NCI-H1105 (cell line): ENCODE results near the gene PACS1.
"Not testable (repeated sequence)": the region's sequence is repeated elsewhere in the genome, so short reads cannot be mapped to it uniquely, and the experiment has no call there.

ENCODE experiments used
- DNase-seq: peaks from one replicate; lab custom pipeline; 2025; lab: John Stamatoyannopoulos, UW

PACS1 gene

DNA sequence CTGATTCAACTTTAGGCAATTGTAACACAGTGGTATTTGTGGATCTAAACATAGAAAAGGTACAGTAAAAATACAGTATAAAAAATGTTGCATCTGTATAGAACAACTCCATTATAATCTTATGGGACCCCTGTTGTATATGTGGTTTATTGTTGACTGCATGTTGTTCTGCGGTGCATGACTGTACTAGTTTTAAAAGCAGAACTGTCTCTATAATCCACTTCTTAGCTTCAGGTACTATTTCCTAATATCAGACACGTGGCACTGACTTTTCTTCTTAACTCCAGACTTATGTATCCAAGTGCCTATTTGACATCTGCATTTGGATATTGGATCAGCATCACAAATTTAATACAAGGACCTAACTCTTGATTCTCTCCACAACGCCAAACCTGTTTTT lies 41.1 kb downstream of the PACS1 start:
- no peak for DNase-seq

DNA sequence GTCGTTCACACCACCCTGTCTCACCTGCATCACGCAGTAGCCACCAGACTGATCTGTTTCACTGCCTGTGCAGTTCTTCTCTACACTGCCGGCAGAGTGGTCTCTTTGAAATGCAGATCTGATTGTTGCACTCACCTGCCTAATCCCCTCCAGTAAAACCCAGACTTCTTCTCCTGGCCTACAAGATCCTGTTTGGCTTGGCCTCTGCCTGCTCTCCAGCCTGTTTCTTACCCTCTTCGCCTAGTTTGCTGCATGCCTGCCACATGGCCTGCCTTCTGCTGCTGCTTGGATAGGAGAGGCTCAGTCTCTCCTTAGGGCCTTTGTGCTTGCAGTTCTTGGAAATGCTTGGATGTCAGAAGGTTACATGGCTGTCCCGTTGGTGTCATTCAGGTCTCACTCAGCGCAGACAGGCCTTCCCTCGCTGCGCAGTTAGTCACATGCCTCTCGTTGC lies 42.0 kb downstream of the PACS1 start:
- DNase-seq, result no peak

DNA sequence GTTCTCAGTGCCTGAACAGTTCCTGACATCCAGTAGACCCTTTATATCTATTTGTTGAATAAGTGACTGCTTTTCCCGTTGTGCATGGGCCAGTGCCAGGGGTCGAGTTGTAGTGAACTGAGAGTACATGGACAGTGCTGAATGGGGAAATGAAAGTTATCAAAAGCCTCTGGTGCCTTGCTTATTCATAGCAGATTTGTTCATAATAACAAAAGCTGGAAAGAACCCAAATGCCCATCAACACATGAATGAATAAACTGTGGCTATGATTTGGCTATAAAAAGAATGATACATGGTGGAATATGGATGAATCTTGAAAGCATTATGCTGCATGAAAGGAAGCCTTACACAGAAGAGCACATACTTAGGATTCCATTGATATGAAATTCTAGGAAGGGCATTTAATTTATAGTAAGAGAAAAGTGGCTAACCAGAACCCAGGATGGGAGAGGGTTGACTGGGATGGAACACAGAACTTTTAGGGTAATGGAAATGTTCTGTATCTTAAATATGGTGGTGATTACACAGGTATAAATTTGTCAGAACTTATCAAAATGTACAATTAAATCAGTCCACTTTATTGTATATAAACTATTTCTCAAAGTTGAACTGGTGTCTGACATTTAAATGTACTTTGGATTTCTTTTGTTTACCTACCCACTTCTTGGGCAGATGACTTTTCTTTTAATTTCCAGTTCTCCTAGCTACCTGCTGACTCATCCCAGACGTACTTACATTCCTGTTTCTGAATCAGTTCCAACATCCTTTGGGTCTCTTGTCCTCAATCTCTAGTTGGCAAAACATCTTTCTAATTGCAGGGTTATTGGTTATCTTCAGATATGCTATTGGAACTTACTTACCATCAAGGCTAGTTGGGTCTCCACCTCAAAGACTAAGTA lies 42.8 kb downstream of the PACS1 start:
- no peak for DNase-seq

DNA sequence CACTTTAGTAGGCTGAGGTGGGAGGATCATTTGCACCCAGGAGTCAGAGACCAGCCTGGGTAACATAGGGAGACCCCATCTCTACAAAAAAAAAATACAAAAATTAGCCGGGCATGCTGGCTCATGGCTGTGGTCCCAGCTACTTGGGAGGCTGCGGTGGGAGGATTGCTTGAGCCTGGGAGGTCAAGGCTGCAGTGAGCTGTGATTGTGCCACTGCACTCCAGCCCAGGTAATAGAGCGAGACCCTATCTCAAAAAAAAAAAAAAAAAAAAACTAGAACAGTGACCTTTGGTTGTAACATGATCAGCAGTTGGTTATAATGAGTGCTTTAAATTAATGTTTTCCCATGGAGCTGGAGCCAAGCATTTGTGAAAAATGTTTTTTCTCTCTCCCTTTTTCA lies 44.9 kb downstream of the PACS1 start:
- not testable (repeated sequence) for DNase-seq

DNA sequence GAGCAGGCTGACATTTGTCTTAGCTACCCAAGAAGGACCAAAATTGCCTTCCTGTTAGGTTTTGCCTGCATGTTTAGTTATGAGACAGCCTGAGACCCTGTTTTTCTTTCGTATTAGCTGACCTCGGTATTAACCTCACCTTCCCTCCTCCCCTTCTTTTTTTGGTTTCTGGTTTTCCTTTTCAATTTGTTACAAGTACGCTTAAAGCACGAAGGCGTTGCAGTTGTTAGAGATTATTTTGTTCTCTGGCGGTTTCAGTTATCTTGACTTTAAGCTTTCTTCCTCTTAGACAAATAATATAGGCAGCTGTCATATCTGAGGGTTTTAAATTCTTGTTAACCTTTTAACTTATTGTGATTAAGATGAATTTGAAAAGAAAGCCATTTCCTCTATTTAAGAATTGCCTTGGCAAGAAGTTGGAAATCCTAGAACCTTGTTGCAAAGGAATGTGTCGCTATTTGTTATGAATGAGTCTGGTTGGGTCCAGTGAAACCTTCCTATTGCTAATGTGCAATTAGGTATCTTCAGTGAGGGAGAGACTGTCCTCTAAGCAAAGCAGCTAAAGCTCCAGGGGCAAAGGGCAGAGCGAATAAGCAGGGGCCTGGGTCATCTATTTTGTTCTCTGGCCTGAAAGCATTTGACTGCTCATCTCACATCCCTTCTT lies 45.7 kb downstream of the PACS1 start:
- no peak for DNase-seq

DNA sequence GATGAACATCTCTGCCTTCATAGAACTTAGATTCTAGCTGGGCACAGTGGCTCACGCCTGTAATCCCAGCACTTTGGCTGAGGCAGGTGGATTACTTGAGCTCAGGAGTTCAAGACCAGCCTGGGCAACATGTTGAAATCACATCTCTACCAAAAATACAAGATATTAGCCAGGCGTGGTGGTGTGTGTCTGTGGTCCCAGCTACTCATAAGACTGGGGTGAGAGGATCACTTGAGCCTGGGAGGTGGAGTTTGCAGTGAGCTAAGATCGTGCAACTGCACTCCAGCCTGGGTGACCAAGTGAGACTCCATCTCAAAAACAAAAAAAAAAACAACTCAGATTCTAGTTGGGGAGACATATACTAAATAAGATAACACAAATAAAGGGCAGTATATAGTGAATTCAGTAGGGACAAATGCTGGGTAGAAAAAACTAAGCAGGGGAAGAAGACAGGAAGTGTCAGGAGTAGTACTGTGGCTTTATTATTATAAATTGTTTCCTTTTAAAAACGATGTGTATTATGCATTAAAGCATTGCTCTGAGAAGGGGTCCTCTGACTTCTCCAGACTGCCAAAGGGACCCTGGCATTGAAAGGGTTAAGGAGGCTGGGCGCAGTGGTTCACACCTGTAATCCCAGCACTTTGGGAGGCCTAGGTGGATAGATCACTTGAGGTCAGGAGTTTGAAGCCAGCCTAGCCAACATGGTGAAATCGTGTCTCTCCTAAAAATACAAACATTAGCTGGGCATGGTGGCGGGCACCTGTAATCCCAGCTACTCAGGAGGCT lies 46.7 kb downstream of the PACS1 start:
- no peak for DNase-seq

DNA sequence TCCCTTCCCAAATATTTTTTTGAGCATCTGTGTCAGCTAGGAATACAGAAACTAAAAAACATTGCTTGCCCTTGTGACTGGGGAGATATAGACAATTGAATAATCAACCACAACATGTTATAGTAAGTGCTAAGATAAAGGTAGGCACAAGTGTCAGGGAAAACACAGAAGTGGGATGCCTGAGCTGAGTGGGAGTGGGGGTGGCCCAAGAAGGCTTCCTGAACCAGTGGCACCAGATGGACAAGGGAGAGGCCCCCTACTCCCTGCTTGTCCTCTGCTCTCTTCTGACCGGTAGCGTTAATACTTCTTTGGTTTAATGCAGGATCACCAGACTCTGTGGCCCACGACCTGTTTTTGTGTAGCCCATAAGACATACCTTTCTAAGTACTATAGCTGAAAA lies 48.8 kb downstream of the PACS1 start:
- DNase-seq, result no peak

DNA sequence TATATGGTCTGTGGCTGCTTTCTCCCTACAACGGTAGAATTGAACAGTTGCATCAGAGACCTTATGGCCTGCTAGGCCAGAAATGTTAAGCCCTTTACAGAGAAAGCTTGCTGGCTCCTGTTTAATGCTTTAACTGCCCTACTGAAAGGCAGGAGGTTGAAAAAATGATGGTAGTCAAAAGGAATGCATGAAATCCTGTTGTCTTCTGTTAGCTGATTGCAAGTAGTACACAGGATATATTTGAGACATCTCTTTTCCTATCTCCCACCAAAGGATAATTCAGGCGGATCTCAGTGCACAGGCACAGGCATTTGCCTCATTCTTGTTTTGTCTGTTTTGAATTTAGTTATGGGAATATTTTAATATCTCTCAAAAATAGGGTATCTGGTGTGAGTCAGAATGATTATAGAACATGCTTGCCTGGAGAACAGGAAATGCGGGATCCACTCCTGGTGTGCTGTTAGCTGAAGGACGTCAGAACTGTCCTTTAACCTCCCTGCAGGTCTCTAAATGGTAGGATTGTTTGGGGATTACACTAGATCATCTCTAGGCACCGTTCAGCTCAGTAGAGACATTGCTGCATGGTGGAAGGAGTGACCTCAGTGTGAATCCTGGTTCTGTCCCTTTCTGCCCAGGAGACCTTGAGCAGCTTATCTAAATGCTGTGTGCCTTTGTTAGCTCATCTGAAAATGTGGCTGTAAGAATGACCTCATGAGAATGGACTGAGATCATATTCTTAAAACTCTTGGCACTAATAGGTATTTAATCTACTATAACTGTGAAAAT lies 49.5 kb downstream of the PACS1 start:
- DNase-seq, result no peak

DNA sequence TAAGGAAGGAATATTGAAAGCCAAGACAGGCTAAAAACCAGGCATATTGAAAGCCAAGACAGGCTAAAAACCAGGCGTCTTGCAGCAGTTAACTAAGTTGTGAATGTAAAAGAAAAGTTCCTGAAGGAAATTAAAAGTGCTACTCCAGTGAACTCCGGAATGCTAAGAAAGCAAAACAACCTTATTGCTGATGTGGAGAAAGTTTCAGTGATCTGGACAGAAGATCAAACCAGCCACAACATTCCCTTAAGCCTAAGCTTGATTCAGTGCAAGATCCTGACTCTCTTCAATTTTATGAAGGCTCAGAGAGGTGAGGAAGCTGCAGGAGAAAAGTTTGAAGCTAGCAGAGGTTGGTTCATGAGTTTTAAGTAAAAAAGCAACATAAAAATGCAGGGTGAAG lies 51.4 kb downstream of the PACS1 start:
- DNase-seq, result no peak

DNA sequence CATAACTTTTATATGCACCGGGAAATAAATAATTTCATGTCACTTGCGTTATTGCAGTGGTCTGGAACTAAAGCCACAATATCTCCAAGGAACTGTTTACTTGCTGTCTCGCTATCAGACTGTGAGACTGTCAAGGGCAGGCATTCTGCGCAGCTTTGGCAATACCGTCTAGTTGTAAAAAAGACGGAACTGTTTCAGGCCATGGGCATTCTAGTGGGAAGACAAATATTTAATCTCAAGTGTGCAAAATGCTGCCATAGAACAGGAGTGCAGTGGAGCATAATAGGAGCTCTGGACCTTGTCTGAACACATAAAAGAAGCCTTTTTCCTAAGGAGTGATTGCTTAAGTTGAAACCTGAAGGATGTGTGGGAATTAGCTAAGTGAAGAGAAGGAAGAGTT lies 53.8 kb downstream of the PACS1 start:
- no peak for DNase-seq

DNA sequence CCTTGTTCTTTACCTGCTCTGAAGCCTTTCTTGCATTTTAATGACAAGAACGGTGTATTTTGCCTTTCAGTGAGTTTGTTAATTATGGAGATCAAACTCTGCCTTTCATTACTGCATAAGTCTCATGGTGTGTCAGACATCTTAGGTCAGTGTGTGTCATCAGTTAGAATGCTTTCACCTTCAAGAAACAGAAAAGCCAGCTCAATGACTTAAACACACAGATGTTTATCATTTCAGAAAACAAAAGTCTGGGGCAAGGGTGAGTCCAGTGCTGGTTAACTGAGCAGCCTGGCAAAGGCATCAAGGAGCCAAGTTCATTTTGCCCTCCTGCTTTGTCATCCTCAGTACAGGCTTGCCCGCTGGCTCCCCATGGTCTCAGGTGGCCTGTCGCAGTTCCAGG lies 54.5 kb downstream of the PACS1 start:
- DNase-seq, result no peak

DNA sequence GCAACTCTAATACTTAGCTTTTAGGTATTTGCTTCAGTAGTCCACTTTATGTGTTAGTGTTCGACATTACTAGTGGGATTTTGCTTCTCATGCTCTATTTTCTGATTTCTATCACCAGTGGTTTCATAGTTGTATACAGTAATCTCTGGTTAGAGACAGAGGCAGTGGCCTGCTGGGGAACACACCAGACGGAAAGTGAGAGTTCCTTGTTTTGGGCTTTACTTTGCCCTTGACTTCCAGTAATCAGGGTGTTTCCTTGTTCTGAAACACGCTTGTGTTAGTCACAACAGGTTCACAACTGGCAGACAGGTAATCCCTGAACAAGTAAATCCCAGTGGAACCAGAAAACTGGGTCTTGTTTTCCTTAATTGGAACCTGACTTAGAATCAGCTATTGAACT lies 56.0 kb downstream of the PACS1 start:
- no peak for DNase-seq

DNA sequence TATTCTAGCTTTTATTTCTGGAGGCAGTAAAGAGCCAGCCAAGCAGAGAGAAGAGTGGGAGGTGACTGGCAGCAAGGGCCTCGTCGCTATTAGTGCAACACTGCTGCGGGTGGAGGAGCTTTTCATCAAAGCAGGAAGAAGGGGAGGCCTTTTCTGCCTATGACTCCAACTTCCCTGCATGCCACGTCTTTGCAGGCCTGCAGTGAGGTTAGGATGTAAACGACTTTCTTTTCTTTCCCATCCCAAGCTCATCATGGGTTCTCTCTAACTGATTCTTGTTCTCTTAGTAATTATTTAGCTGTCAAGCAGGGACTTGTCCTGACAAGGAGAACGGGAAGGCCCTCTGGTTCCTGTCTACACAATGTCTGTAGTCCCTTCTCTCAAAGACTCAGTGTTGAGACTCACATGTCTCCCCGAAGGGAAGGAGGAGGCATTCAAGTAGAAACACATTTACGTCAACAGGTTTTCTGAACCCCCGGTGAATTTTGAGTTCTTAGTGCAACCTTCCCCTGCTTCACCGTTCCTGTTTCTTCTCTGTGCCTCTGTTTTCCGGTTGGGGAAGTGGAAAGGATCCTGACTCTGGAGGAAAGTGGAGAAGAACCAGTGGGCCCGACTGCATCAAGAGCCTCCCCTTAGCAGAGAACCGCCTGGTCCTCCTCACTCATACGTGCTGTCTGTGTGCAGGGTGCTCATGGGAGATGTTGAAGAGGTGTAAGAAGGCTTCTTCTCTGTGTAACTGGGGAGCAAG lies 56.9 kb downstream of the PACS1 start:
- DNase-seq, result peak; percentile 30

DNA sequence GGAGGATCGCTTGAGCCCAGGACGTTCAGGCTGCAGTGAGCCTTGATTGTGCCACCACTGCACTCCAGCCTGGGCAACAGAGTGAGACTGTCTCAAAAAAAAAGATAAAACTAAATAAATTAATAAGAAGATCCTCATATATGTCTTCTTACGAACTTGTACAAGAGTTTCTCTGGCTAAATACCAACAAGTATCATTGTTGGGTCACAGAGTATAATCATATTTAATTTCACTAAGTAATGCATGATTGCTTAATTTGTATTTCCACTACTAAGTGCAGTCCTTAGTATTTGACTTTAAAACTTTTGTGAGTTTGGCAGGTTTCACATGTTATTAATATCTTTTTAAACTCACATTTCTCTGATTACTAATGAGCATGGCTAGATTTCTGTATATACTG lies 60.9 kb downstream of the PACS1 start:
- DNase-seq, result no peak

DNA sequence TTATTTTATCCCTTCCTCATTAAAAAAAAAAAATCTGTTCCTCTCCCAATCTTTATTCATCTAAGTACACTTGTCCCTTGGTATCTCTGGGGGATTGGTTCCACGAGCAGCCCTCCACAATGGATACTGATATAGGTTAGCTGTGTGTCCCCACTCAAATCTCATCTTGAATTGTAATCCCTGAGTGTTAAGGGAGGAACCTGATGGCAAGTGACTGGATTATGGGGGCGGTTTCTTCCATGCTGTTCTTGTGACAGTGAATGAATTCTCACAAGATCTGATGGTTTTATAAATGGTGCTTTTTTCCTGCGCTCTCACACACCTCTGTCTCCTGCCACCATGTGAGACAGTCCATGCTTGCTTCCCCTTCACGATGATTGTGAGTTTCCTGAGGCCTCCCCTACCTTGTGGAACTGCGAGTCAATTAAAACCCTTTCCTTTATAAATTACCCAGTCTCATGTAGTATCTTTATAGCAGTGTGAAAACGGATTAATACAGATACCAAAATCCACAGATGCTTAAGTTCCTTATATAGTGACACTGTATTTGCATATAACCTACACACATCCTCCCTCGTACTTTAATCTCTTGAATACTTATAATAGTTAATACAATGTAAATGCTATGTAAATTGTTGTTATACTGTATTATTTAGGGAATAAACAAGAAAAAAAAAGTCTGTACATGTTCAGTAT lies 62.0 kb downstream of the PACS1 start:
- DNase-seq, result no peak

DNA sequence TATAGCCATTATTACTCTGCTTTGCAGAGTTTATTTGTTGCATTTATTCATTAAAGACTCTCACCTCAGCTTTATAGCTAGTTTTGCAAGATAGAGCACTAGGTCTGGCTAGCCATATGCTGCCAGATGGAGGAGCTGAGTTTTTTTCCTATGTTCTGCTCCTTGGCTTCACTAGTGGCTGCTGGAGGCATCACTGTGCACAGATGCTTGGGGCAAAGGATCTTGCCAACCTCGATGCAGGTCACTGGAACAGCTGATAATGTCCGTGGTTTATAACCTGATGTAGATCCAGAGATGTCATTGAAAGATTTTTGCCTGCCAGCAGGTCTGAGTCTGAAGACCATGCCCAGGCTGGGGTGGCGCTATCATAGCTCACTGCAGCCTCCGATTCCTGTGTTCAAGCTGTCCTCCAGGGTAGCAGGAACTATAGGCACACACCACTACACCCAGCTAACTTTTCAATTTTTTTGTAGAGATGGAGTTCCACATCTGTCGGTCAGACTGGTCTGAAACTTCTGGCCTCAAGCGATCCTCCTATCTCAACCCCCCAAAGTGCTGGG lies 63.2 kb downstream of the PACS1 start:
- DNase-seq, result no peak

DNA sequence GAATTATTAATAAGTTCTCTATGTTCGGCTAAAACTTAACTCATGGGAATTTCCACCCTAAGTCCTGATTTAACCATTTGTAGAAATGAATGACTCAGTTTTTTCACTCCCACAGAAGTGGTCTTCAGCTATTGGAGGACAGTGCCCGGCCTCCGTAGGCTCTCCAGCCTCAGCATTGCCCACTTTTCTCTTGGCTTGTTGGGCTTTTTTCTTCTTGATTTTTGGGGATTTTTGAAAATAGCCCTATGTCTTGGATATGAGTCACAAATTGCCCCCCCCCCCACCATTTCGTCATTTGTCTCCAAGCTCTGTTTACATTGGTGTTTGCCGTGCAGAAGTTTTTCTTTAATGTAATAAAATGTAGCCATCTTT lies 66.7 kb downstream of the PACS1 start:
- DNase-seq, result no peak

DNA sequence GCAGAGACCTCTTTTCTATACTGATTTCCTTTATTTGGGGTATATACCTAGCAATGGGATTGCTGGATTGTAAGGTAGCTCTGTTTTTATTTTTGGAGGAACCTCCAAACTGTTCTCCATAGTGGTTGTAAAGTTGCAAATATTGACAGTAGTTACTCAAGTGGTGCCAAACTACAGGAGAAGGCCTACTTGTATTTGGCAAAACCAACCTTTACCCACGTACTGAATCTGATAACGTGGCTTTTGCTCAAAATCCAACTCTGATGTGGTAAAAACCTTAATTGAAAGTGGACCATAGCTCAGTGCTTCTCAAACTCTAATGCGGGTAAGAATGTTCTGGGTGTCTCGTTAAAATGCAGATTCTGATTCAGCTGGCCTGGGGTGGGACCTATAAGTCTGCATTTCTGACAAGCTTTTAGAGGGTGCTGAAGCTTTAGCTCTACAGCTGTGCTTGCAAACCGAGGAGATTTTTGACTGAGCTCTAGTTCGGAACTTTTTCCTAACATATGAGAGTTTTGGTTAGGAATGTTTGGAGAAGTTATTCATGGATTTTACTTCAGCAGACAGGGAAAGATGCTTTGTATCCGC lies 69.8 kb downstream of the PACS1 start:
- DNase-seq, result no peak

DNA sequence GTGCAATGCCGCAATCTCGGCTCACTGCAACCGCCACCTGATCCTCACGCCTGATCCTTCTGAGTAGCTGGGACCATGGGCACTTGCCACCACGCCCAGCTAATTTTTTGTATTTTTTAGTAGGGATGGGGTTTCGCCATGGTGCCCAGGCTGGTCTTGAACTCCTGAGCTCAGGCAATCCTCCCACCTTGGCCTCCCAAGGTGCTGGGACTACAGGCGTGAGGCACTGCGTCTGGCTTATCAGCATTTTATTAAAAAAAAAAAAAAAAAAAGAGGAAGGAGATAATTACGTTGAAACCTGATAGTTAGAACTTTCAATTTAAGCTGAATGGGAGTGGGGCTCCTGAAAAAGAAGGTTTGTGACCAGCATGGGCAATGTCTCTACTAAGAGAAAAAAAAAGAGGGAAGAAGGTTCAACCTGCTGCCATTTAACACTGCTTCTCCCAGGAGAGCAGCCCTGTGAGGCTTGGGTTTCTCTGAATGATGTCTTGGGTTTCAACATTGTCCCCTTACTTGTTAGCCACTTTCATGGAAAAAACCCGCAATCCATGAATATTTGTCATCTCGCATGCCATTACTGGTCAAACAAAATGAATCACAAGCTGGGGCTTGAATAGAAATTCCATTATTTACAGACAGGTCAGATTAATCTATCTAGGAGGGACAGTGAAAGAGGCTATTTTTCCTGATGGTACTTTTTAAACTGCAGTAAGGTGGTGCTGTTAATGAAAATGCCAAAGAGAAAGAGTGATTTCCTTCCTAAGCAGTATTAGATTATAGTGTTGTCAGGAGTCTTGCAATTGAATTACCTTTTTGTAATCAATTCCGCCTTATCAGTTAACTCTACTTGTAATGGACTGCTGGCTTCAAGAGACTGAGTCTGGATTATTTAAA lies 72.5 kb downstream of the PACS1 start:
- DNase-seq, result no peak
